ENCODE data around the gene PRRT4.

PRRT4 gene

GRCh38 chr7:128343554-128344430 lies 17.7 kb downstream of the PRRT4 start, which contains the start of gene RBM28:
Gene RBM28 (minus strand): TSS chr7:128343908. CDS start chr7:128343793, 115 bp downstream.
- DNase-seq, result peak; percentile 86 to 91

DNA sequence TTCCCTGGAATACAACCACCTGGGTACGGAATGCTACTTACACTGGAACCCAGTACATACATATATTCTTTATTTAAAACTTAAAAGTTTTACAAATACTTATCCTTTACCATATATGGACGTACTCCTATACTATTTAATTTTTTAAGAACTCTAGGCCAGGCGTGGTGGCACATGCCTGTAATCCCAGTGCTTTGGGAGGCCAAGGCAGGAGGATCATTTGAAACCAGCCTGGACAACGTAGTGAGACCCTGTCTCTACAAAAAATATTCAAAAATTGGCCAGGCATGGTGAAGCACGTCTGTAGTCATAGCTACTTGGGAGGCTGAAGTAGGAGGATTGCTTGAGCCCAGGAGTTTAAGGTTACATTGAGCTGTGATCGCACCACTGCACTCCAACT lies 19.8 kb downstream of the PRRT4 start:
- DNase-seq, result no peak

DNA sequence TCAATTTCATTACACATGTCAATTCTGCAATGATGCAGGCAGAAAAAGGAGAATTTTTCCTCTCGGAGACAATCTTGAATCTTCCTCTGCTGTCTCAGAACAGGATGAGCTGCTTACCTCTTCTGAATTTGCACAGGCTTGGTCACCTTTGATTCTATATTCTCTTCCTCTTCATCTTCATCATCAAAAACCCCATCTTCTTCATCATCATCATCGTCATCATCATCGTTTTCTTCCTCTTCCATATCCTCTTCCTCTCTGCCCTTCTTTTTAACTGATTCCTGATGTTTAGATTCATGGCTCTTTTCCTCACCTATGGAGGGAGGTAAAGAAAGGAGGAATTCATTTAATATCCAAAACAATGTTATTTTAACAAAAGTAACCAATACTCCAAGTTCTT lies 25.8 kb downstream of the PRRT4 start:
- DNase-seq, result no peak

GRCh38 chr7:128324368-128324680 lies 37.2 kb downstream of the PRRT4 start:
- DNase-seq, result no peak

DNA sequence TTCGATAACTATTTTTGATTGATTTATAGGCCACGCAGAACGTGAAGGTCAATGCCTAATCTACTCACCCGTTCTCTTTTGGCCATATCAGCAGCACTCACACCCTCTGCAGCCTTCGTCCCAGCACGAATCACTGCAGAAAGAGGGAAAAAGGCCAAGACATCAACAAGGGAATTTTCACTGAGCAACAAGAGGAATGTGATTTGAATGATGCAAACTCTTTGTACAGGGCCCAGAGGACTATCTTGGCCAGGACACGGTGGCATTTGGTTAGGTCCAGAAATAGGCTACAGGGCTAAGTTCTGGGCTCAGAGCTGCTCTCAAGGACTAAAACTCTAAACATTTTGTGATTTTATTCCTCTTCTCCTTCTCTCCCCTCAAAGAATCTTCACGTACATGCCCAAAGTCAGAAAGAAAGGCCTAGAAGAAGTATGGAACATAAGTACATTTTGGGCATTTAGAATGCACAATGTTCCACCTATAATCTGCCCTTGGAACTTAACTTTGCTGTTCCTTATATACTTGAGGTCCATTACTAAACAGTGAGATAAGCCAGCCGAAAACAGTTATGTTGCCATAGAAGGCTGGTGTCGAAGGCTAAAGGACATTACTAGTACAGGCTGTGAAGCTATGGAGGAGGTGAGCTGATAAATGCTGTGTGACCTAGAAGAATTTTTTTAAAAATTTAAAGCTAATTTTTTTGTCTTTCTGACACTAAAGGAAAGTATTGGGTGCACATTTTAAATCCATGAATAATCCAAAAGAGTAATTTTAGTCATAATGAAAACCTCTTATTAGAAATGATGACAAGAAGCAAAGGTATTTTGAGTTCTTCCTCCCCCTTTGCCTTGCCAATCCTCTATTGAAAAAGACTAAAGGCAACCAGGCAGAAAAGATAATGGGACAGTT lies 37.8 kb downstream of the PRRT4 start:
- no peak for DNase-seq

DNA sequence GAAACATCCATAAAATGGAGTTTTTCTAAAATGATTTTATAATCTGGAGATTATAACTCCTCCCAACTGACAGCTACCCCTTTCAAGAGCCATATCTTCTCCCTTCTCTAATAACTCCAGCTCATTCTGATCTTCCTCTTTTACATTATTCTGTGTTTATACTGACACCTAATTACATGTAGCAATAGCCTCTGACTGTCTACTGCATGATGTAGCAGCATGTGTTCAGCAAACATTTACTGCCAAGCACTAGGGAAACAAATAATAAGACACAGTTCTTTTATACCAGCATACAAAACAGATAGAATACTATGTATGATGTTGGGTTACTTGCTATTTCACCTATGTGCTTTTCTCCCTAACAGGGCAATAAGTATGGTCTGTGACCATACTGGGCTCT lies 38.5 kb downstream of the PRRT4 start:
- DNase-seq, result no peak

GRCh38 chr7:128322040-128322643 lies 39.3 kb downstream of the PRRT4 start:
- DNase-seq, result no peak

- DNase-seq, result no peak
Observed at GRCh38 chr7:128321044-128321422, 40.5 kb downstream of the PRRT4 start.

- DNase-seq, result no peak
Observed at GRCh38 chr7:128318691-128319090, 42.8 kb downstream of the PRRT4 start.

DNA sequence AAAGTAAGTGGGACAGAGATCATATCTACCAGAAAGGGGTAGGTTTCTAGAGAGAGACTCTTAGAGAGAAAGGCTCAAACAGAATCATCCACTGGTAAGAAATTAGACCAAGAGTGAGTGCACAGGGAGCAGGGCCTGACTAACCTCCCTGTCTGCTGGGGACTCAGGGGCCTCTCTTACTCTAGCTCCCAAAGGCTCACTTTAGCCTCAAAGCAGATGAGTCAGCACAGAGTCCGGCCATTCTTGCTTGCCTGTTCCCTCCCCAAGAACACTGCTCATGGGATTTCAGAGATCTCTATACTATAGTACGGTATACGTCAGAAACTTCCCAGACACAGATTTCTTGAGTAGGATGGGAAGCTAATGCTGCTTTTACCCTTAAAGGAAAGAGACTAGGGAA lies 50.5 kb downstream of the PRRT4 start:
- DNase-seq, result no peak

DNA sequence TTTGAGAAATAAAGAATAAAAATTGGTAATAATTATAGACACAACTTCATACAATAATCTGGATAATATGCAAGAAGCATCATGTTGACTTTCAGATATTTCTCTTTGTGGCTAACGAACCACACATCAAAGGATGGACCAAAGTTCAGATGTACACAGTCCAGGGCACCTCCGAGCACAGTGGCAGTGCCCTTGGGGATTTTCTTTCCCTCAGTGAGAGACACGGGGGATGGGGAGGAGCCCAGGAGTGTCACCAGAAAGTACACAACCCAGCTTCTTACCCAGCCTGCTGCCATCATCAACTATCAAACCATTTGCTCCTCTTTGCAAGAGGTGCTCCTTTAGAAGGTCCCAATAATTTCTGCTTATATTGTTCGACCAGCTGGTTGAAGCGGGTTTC lies 51.0 kb downstream of the PRRT4 start:
- no peak for DNase-seq

- no peak for DNase-seq
Observed at GRCh38 chr7:128309976-128310375, 51.5 kb downstream of the PRRT4 start.

DNA sequence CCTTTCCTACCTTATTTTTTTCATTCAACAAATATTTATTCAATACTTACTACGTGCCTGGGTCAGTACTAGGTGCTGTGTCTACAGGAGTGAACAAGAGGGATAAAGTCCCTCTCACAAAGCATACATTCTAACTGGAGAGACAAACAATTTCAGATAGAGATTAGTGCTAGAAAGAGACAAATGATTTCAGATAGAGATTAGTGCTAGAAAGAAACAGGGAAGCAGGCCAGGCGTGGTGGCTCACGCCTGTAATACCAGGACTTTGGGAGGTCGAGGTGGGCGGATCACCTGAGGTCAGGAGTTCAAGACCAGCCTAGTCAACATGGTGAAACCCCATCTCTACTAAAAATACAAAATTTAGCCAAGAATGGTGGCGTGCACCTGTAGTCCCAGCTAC lies 52.4 kb downstream of the PRRT4 start:
- DNase-seq, result no peak

GRCh38 chr7:128307061-128307460 lies 54.4 kb downstream of the PRRT4 start:
- DNase-seq, result no peak

GRCh38 chr7:128304212-128304611 lies 57.3 kb downstream of the PRRT4 start:
- DNase-seq, result no peak

DNA sequence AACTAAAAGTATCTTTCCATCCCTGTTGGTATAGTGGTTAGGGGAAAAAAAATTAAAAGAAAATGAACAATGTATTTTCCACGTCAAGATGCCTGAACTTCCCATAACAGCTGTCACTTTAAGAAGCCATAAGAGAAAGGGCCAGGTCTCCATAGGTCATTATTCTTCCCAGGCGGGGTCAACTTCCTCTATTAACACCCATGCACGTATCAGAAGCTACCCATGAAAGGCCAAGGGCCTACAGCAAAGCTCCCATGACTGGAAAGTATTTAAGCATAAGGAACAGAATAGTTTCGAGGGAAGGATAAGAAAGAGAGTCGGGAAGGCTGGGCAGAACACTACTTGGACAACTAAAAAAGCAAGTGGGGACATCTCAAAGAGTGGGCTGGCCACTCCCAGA lies 57.8 kb downstream of the PRRT4 start:
- DNase-seq, result no peak

DNA sequence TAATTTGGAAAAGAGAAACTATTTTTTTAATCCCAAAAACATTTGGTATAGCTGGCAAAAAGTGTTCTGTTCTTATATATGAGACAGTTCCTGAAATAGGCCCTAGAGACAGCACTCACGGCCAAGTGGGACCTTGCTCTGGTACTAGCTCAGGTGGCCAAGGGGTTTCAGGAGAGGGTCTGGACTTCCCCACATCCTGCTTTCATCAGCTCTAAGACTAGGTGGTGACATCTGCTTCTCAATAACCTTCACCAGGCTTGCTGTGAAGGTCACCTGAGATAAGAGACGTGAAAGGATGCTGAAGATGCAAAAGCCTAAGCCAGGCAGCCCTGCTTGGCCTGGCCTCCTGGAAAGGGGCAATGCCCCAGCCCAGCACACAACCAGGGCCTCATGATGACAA lies 58.4 kb downstream of the PRRT4 start:
- no peak for DNase-seq

GRCh38 chr7:128302139-128302538 lies 59.4 kb downstream of the PRRT4 start:
- no peak for DNase-seq

All from NCI-H1930 (cell line).